ENCODE results near the gene LY9.
"Not testable (repeated sequence)": the region's sequence is repeated elsewhere in the genome, so short reads cannot be mapped to it uniquely, and the experiment has no call there.

The LY9 gene

GRCh38 chr1:160774886-160775719 is 20.9 kb upstream of the LY9 start:
- no peak for DNase-seq (ENCODE audit: low spot score)

GRCh38 chr1:160776178-160776577 is 19.8 kb upstream of the LY9 start:
- no peak for DNase-seq (ENCODE audit: low spot score)

- DNase-seq (ENCODE audit: low spot score) = no peak
Measured at GRCh38 chr1:160777486-160778089, 18.4 kb upstream of the LY9 start.

- no peak for DNase-seq (ENCODE audit: low spot score)
Measured at GRCh38 chr1:160778976-160779375, 17.0 kb upstream of the LY9 start.

GRCh38 chr1:160779626-160780397 is 16.2 kb upstream of the LY9 start:
- DNase-seq (ENCODE audit: low spot score) = no peak

GRCh38 chr1:160780398-160780755 is 15.6 kb upstream of the LY9 start:
- DNase-seq (ENCODE audit: low spot score) = no peak

- no peak for DNase-seq (ENCODE audit: low spot score)
Measured at GRCh38 chr1:160781186-160781766, 14.7 kb upstream of the LY9 start.

GRCh38 chr1:160781914-160782689 is 13.9 kb upstream of the LY9 start:
- no peak for DNase-seq (ENCODE audit: low spot score)

GRCh38 chr1:160782988-160783765 is 12.8 kb upstream of the LY9 start:
- not testable (repeated sequence) for DNase-seq (ENCODE audit: low spot score)

GRCh38 chr1:160789051-160789701 is 6.8 kb upstream of the LY9 start:
- no peak for DNase-seq (ENCODE audit: low spot score)

GRCh38 chr1:160789702-160790611 is 6.0 kb upstream of the LY9 start:
- DNase-seq (ENCODE audit: low spot score) = no peak

- DNase-seq (ENCODE audit: low spot score) = no peak
Measured at GRCh38 chr1:160794376-160794775, 1.6 kb upstream of the LY9 start.

GRCh38 chr1:160797271-160797709 is 1.3 kb downstream of the LY9 start:
- DNase-seq (ENCODE audit: low spot score) = no peak

- DNase-seq (ENCODE audit: low spot score) = no peak
Measured at GRCh38 chr1:160797861-160798273, 1.9 kb downstream of the LY9 start.

- peak; percentile 8 for DNase-seq (ENCODE audit: low spot score)
Measured at GRCh38 chr1:160798439-160798838, 2.5 kb downstream of the LY9 start.

GRCh38 chr1:160799641-160800040 is 3.7 kb downstream of the LY9 start:
- DNase-seq (ENCODE audit: low spot score) = peak; percentile 8

GRCh38 chr1:160800142-160800541 is 4.2 kb downstream of the LY9 start:
- peak; percentile 1 for DNase-seq (ENCODE audit: low spot score)

- DNase-seq (ENCODE audit: low spot score) = no peak
Measured at GRCh38 chr1:160800645-160801408, 4.9 kb downstream of the LY9 start.
